ENCODE data around the gene FRA10AC1.

DNA sequence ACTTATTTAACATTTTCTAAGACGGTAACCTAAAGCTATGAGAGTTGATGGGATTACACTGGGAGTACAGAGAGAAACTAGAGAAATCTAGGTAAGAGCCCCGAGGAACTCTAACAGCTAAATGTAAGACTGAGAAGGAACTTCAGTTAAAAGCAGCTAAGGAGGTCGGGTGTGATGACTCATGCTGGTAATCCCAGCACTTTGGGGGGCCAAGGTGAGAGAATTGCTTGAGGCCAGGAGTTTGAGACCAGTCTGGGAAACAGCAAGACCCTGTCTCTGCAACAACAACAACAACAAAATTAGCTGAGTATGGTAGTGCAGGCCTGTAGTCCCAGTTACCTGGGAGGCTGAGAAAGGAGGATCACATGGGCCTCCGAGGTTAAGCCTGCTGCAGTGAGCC is 24.0 kb downstream of the FRA10AC1 start:
- TF ChIP-seq, protein P1, sequence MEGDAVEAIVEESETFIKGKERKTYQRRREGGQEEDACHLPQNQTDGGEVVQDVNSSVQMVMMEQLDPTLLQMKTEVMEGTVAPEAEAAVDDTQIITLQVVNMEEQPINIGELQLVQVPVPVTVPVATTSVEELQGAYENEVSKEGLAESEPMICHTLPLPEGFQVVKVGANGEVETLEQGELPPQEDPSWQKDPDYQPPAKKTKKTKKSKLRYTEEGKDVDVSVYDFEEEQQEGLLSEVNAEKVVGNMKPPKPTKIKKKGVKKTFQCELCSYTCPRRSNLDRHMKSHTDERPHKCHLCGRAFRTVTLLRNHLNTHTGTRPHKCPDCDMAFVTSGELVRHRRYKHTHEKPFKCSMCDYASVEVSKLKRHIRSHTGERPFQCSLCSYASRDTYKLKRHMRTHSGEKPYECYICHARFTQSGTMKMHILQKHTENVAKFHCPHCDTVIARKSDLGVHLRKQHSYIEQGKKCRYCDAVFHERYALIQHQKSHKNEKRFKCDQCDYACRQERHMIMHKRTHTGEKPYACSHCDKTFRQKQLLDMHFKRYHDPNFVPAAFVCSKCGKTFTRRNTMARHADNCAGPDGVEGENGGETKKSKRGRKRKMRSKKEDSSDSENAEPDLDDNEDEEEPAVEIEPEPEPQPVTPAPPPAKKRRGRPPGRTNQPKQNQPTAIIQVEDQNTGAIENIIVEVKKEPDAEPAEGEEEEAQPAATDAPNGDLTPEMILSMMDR (IDR thresholded peaks at IDR 0.05): no peak
- TF ChIP-seq CHD4 (IDR thresholded peaks at IDR 0.05; ENCODE audit: borderline replicate concordance): no peak
- TF ChIP-seq, protein P2, sequence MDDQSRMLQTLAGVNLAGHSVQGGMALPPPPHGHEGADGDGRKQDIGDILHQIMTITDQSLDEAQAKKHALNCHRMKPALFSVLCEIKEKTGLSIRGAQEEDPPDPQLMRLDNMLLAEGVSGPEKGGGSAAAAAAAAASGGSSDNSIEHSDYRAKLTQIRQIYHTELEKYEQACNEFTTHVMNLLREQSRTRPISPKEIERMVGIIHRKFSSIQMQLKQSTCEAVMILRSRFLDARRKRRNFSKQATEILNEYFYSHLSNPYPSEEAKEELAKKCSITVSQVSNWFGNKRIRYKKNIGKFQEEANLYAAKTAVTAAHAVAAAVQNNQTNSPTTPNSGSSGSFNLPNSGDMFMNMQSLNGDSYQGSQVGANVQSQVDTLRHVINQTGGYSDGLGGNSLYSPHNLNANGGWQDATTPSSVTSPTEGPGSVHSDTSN (IDR thresholded peaks at IDR 0.05): no peak
- TF ChIP-seq RFX5 (IDR thresholded peaks at IDR 0.05): no peak
- no peak for TF ChIP-seq POLR2A (IDR thresholded peaks at IDR 0.05; ENCODE audit: low read length)
